Activated naive CD4-positive, alpha-beta T cell treated with anti-CD3 and anti-CD28 coated beads, Interleukin-2, amount 10 ng/mL, durations not matched to agents 7 days and 5 days (primary cell): Measurements from ENCODE around the gene CDH22.

Source experiments
- CTCF ChIA-PET: fragments of 350-600 bp; sonication (Branson Sonifier 250); formaldehyde crosslinking; loops from one replicate; lab custom pipeline; 2021; ENCODE audit warnings: antibody characterized with exemption; lab: Charles Lee
- DNase-seq: peaks from one replicate; pipeline ENCODE4 v3.0.0-alpha.2; 2020
- H3K27ac Mint-ChIP-seq: one replicate; pipeline ENCODE4 v1.8.0; 2021; ENCODE audit warnings: mild to moderate bottlenecking, moderate library complexity, mixed read lengths
- H3K27me3 Mint-ChIP-seq: one replicate; pipeline ENCODE4 v1.8.0; 2021; ENCODE audit warnings: mild to moderate bottlenecking, mixed read lengths
- H3K36me3 Mint-ChIP-seq: one replicate; pipeline ENCODE4 v1.8.0; 2021; ENCODE audit warnings: mixed read lengths
- H3K4me1 Mint-ChIP-seq: one replicate; pipeline ENCODE4 v1.8.0; 2021; ENCODE audit warnings: mixed read lengths
- H3K4me3 Mint-ChIP-seq: one replicate; pipeline ENCODE4 v1.8.0; 2021; ENCODE audit warnings: mild to moderate bottlenecking, moderate library complexity, mixed read lengths
- H3K9me3 Mint-ChIP-seq: one replicate; pipeline ENCODE4 v1.8.0; 2021; ENCODE audit warnings: mixed read lengths

Gene CDH22, protein sequence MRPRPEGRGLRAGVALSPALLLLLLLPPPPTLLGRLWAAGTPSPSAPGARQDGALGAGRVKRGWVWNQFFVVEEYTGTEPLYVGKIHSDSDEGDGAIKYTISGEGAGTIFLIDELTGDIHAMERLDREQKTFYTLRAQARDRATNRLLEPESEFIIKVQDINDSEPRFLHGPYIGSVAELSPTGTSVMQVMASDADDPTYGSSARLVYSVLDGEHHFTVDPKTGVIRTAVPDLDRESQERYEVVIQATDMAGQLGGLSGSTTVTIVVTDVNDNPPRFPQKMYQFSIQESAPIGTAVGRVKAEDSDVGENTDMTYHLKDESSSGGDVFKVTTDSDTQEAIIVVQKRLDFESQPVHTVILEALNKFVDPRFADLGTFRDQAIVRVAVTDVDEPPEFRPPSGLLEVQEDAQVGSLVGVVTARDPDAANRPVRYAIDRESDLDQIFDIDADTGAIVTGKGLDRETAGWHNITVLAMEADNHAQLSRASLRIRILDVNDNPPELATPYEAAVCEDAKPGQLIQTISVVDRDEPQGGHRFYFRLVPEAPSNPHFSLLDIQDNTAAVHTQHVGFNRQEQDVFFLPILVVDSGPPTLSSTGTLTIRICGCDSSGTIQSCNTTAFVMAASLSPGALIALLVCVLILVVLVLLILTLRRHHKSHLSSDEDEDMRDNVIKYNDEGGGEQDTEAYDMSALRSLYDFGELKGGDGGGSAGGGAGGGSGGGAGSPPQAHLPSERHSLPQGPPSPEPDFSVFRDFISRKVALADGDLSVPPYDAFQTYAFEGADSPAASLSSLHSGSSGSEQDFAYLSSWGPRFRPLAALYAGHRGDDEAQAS

DNA sequence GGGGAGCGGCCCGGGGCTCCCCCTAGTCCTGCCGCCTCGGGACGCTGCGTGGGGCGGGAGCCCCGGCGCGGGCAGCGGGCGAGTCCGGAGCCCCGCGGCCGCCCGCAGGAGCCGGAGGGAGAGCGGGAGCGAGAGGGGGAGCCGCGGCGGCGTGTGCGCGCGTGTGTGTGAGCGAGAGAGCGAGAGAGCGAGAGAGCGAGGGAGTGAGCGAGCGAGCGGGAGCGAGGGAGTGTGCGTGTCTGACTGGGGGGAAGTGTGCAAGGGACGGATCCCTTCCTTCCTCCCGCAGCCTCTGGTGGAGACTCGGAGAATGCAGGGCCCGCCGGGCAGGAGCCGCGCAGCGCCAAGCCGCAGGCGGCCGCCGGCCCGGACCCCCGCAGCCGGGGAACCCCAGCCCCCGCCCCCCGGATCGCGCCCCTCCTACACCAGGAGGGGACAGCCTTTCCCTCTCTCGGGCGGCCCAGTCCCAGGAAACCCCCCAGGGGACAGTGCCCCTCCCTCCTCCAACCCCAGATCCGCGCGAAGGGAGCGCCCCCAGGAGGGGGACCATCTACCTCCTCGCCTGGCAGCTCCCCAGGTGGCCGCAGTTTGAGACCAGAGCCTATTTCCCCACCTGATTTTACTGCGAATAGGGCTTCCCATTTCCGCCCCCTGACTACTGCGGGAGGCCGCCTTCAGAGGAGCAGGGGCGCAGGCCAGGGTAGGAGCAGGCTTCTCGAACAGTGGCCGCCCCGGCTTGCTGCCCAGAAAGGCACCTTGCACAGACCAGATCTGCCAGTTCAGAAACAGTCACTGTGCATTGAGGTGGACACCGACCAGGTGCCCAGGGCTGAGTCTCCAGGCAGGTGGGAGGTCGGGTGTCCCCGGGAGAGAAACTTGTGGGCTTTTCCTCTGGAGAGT is at the start of gene CDH22:
TSS of gene CDH22 (minus strand) at position 241 of the 900 bp plus-strand sequence. CDS start 57,204 bp downstream, outside the sequence.
- Mint-ChIP-seq H3K36me3 (no peaks in the 10 kb centered on the region), H3K27ac (no peak within 1 kb of the TSS), H3K4me1 (peaks cover 6% of the 10 kb centered on the region), H3K27me3 (peaks cover 93% of the 10 kb centered on the region), H3K9me3 (no peaks in the 10 kb centered on the region), H3K4me3 (peak within 1 kb of the TSS; percentile 65)
- CTCF ChIA-PET, result interaction anchor here (0.6 kb wide), 1 partner anchor 129 kb away, joined by 3 read pairs; no protein-coding TSS in a partner anchor
- peak; percentile 61 for DNase-seq

DNA sequence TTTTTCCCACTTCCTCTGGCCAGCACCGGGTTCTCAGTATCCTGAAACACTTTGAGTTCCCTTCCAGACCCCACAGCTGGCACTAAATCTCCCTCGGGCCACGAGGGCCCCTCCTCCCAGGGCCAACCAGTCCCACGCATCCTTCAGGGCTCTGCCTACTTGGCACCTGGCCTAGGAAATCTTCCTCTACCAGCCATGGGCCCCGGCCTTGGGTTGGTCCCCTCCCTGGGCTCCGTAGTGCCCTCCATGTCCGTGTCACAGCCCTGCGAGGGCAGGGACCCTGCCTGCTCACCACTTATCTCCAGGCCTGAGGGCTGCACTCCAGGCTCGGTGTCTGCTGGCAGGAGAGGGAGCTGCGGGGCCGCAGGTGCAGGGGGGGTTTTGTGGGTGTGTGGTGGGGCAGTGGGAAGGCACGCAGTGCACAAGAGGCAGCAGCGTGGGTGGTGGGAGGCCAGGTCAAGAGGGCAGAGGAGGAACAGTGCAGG is 48.8 kb upstream of the CDH22 start:
- no peak for DNase-seq
- H3K4me3 Mint-ChIP-seq, result no peak overlapping the region
- CTCF ChIA-PET, result interaction anchor here (4.7 kb wide), 1 partner anchor 8 kb away, joined by 23 read pairs; no protein-coding TSS in a partner anchor
- no peaks in the 10 kb centered on the region for H3K9me3 Mint-ChIP-seq
- H3K27ac Mint-ChIP-seq, result peak overlapping the region; percentile 47
- H3K36me3 Mint-ChIP-seq, result peaks cover 56% of the 10 kb centered on the region
- H3K27me3 Mint-ChIP-seq, result no peaks in the 10 kb centered on the region
- peaks cover 43% of the 10 kb centered on the region for H3K4me1 Mint-ChIP-seq

DNA sequence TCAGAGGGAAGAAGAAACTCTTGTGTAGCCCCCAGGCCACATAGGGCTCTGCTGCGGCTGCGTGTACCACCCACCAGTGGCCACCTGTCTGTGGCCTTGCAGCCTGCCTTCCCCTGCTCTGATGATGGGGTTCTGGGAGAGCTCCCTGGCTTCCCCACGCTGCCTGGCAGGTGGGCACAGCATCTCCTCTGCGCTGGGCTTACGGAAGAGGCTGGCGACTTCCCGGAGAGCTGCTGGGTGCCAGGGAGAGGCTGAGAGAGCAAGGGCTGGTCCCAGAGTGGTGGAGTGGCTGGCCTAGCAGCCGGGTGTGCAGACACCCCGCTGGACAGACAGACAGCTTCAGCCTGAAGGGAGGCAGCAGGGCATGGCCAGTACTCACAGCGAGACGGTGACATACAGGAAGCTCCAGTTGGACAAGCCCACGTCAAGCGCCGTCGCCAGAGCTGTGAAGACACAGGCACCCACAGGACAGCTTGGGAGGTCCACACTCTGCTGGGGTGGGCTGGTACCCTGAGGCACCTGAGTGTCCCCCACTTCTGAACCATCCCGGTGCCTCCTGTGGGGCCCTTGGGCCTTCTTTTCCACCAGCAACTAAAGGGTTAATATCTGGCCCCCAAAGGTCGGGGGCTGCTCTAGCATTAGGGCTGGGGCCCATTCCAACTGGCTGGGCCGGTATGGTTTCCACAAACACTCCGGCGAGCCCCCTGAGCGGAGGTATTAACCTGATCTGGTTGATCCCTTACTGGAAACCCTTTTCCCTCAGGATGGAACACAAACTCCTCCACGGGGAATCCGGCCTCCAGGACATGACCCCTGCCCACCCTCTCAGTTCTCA is 48.1 kb upstream of the CDH22 start:
- no peaks in the 10 kb centered on the region for H3K27me3 Mint-ChIP-seq
- peak overlapping the region; percentile 47 for H3K27ac Mint-ChIP-seq
- H3K36me3 Mint-ChIP-seq, result peaks cover 52% of the 10 kb centered on the region
- H3K4me1 Mint-ChIP-seq, result peaks cover 36% of the 10 kb centered on the region
- CTCF ChIA-PET, result interaction anchor here (1.4 kb wide), 1 partner anchor 11 kb away, joined by 4 read pairs; no protein-coding TSS in a partner anchor
- DNase-seq, result no peak
- no peaks in the 10 kb centered on the region for H3K9me3 Mint-ChIP-seq
- no peak overlapping the region for H3K4me3 Mint-ChIP-seq

DNA sequence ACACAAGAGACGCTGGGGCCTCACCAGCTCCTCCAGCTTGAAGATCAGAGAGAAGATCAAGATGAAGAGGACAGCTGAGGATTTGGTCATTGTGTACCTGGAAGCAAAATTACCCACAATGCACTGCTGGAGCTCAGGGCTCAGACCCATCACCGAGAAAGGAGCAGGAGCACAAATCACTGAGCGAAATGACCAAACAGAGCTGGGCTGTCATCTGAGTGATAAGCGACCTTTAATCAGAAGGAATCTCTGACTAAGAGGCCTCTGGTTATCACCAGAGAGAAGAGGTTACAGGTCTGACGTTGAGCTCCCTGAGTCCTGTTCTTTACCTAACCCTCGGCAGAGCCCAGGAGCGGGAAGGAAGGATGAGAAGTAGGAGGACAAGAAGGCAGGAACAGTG is 47.5 kb upstream of the CDH22 start:
- H3K4me3 Mint-ChIP-seq, result no peak overlapping the region
- CTCF ChIA-PET, result interaction anchor here (1.4 kb wide), 1 partner anchor 11 kb away, joined by 4 read pairs; no protein-coding TSS in a partner anchor
- peaks cover 30% of the 10 kb centered on the region for H3K4me1 Mint-ChIP-seq
- H3K36me3 Mint-ChIP-seq, result peaks cover 52% of the 10 kb centered on the region
- H3K9me3 Mint-ChIP-seq, result no peaks in the 10 kb centered on the region
- H3K27ac Mint-ChIP-seq, result peak overlapping the region; percentile 65
- no peaks in the 10 kb centered on the region for H3K27me3 Mint-ChIP-seq
- no peak for DNase-seq

DNA sequence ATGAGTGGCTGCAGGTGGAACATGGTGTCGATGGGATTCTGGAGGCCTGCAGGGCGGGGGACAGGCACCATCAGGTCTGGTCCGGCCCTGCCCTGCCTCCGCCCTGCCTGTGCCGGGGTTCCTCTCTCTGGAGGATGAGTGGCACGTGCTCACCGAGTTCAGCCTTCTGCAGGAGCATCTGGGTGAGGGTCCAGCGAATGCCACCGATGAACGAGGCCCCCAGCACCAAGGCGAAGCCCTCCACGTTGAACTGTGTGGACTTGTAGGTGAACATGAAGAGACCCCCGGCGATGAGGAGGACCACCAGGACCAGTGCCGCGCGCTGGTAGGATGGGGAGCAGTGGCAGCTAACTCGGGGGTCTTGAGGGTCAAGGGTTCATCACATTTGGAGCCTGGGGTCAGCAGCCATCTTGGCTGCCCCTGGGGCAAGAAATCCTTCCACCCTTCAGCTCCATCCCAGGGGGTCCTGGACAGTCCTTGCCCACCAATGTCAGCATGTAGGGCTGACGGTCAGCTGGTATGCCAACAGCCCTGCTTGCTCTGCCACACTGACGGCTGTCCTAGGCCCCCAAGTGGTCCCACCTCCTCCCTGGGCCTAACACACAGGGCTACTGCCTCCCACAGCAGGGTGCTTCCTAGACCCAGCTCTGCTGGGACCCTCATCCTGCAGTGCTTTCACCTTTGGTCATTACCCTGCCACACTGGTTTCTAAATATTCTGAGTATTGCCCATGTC is 46.8 kb upstream of the CDH22 start:
- Mint-ChIP-seq H3K4me1 (peaks cover 33% of the 10 kb centered on the region), H3K36me3 (peaks cover 57% of the 10 kb centered on the region), H3K4me3 (no peak overlapping the region), H3K9me3 (no peaks in the 10 kb centered on the region), H3K27ac (peak overlapping the region; percentile 9), H3K27me3 (no peaks in the 10 kb centered on the region)
- CTCF ChIA-PET, result interaction anchor here (1.4 kb wide), 1 partner anchor 10 kb away, joined by 4 read pairs; no protein-coding TSS in a partner anchor
- no peak for DNase-seq

DNA sequence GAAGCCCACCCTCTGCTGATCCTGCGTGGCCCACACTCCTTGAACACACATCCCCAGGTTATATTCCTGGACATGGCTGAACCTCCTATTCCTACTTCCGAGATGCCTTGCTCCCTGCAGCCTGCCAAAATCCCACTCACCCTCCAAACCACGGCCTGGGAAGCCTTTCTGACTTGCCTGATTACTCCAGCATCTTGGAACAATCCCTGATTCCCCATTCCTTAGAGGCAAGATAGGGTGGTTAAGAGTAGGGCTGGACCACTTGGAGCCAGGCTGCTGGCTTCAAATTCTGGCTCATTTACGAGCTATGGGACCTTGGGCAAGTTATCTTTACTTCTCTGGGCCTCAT is 45.9 kb upstream of the CDH22 start:
- Mint-ChIP-seq H3K36me3 (peaks cover 55% of the 10 kb centered on the region), H3K27ac (no peak overlapping the region), H3K9me3 (no peaks in the 10 kb centered on the region), H3K4me1 (peaks cover 28% of the 10 kb centered on the region), H3K27me3 (no peaks in the 10 kb centered on the region), H3K4me3 (no peak overlapping the region)
- CTCF ChIA-PET, result no interaction called here
- DNase-seq, result no peak

DNA sequence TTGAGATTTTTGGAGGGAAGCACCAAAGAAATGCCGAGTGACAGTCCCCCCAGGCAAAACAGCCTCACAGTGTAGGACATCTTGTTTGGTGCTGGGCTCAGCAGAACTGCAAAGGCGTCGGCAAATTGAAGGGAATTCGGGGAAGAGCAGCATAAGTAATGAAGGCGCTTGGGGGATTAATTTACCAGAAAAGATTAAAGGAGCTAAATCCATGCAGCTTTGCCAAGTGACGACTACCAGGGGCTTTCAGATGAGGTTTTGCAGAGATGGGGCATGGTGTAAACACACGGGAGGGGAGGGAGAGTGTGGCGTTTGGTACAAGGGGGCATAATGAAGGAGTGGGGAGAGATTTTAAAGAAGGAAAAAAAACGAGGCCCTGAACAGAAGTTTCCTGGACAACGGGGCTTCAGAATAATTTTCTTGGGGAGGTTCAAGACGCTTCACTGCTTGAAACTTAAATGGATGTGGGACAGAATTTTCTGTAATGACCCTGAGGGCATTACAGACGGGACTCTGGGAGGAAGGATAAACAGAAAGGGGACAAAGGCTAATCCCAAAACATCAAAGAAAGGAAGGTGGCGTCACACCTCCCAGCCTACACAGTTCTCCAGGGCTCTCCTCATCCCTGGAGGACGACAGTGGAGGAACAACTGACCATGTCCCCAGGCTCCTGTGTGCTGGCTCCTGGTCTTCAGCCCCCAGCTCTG is 45.4 kb upstream of the CDH22 start:
- Mint-ChIP-seq H3K4me3 (no peak overlapping the region), H3K9me3 (no peaks in the 10 kb centered on the region), H3K4me1 (peaks cover 22% of the 10 kb centered on the region), H3K36me3 (peaks cover 50% of the 10 kb centered on the region), H3K27ac (peak overlapping the region; percentile 57), H3K27me3 (no peaks in the 10 kb centered on the region)
- CTCF ChIA-PET, result interaction anchor here (0.8 kb wide), 1 partner anchor 164 kb away, joined by 3 read pairs; no protein-coding TSS in a partner anchor
- no peak for DNase-seq

DNA sequence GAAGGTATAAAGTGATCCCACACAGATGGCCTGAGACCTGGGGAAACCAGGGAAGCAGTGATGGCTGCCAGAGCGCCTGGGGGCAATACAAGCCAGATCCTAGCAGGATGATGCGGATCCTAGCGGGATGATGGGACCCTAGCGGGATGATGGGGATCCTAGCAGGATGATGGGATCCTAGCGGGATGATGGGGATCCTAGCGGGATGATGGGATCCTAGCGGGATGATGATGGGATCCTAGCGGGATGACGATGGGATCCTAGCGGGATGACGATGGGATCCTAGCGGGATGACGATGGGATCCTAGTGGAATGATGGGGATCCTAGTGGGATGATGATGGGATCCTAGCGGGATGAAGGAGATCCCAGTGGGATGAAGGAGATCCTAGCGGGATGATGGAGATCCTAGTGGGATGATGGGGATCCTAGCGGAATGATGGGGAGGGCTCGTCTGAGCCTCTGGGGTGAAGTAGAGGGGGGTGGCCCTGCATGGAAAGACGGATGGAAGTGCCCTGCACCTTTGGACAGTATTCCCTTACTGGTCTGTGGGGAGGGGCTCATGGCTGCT is 44.2 kb upstream of the CDH22 start:
- DNase-seq, result no peak
- H3K36me3 Mint-ChIP-seq, result peaks cover 42% of the 10 kb centered on the region
- no peaks in the 10 kb centered on the region for H3K27me3 Mint-ChIP-seq
- H3K4me3 Mint-ChIP-seq, result no peak overlapping the region
- peaks cover 15% of the 10 kb centered on the region for H3K4me1 Mint-ChIP-seq
- CTCF ChIA-PET, result no interaction called here
- H3K27ac Mint-ChIP-seq, result no peak overlapping the region
- H3K9me3 Mint-ChIP-seq, result no peaks in the 10 kb centered on the region

DNA sequence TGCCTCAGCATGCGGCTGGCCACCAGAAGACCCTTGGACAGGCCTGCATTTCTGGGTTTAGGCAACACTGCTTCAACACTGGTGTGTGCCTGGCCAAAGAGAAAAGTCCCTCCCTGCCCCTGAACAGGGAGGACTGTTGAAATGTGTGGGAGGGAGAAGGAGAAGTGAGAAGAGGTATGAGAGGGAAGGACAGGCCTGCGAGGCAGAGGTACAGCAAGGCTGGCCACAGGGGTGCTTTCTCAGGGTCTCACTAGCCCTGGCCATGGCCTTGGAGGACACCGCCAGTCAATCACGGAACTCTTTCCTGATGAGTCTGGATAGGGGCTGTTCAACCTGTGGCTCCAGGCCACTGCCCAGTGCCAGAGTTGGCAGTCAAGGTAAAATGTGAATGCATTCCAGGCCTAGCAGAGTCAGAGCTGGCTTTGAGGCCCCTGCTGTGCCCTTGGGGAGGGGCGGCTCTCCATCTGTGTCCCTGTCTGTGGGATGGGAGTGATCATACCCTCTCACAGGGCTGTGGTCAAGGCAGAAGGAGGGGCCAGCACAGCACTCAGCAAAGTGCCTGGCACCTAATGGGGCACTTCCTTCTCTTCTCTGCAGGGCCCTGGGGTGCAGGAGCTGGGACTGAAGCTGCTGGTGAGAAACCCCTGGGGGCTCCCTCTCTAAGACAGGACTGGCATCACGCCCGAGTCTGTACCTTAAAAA is 43.2 kb upstream of the CDH22 start:
- Mint-ChIP-seq H3K4me1 (peaks cover 15% of the 10 kb centered on the region), H3K4me3 (no peak overlapping the region), H3K9me3 (no peaks in the 10 kb centered on the region), H3K36me3 (peaks cover 44% of the 10 kb centered on the region), H3K27ac (peak overlapping the region; percentile 19), H3K27me3 (no peaks in the 10 kb centered on the region)
- DNase-seq, result no peak
- CTCF ChIA-PET, result interaction anchor here (1.5 kb wide), 1 partner anchor 45 kb away, joined by 5 read pairs; no protein-coding TSS in a partner anchor

DNA sequence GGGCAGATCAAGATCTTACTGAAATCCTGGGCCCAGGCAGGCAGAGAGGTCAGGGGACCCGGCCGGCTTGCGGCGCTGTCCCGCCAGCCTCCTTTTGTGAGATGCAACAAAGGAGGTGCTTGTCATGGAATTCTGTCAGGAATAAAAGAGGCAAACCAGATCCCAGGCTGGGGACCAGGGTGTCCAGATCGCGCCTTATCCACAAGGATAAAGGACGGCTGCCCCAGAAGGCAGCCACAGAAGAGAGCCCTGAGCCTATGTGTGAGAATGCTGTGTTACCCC is 42.6 kb upstream of the CDH22 start:
- Mint-ChIP-seq H3K27me3 (no peaks in the 10 kb centered on the region), H3K4me1 (peaks cover 14% of the 10 kb centered on the region), H3K36me3 (peaks cover 43% of the 10 kb centered on the region), H3K4me3 (no peak overlapping the region), H3K27ac (no peak overlapping the region), H3K9me3 (no peaks in the 10 kb centered on the region)
- CTCF ChIA-PET, result interaction anchor here (1.5 kb wide), 1 partner anchor 44 kb away, joined by 5 read pairs; no protein-coding TSS in a partner anchor
- DNase-seq, result no peak
